Activated CD4-positive, alpha-beta T cell treated with anti-CD3 and anti-CD28 coated beads, Interleukin-2, amount 10 ng/mL, durations not matched to agents 7 days and 5 days (primary cell): ENCODE data around the gene NXF2. TPM values are rescaled to one million over a fixed set of nuclear protein-coding genes. Genes with fewer than 3 reads are reported as not detected.

ENCODE experiments used
- total RNA-seq, 2 experiments: library from RNA; stranded (reverse); gene quantifications; one replicate each; pipeline ENCODE4 v1.2.3, GENCODE V29; 2021

The NXF2 gene
- total RNA-seq, 2 experiments from 2014 or later: not detected

Other genes with a start within 250 kb of the NXF2 start
- not detected for gene TCEAL2, start 121.5 kb upstream of the NXF2 start, total RNA-seq
- gene TCEAL6, start 104.7 kb upstream of the NXF2 start, total RNA-seq: not detected
- 1 to 10 TPM; 1.5 to 2.2 TPM for gene BEX5, start 91.2 kb upstream of the NXF2 start, total RNA-seq
- not detected for gene TCP11X1, start 31.9 kb upstream of the NXF2 start, total RNA-seq
- gene NXF2B, start 192.8 kb downstream of the NXF2 start, total RNA-seq: not detected
- not detected for gene TCP11X2, start 224.6 kb downstream of the NXF2 start, total RNA-seq